Measurements from ENCODE around the gene SORCS3. TPM values are rescaled to one million over a fixed set of nuclear protein-coding genes. Genes with fewer than 3 reads are reported as not detected.

SORCS3 gene
- total and polyA plus RNA-seq, 2 of the 4 experiments (the other 2 are of a cell fraction) = not detected

DNA sequence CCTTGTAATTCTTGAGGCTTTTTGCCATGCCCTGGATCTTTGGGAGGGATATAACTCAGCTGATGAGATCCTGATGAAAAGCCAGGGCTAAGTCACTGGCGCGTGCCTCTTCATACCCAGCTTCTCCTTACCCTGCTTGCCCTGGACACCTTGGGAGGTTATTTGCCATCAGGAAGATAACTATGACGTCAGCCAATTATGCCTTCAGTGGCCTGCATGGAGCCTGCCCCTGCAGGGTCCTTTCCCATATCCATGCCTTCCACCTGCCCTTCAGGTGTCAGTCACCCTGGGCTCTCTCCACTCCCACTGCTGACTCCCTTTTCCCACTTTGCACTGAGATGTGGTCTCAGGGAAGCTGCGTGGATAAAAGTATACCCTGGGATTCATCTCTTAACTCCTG lies 520.1 kb downstream of the SORCS3 start:
- H4K20me1 ChIP-seq (ENCODE audit: insufficient read depth, low read length) = no peaks in the 10 kb centered on the region
- H4K8ac ChIP-seq (ENCODE audit: low read depth in 2 of 2, low read length in 2 of 2) = no peak overlapping the region
- no peaks in the 10 kb centered on the region for H3K4me1 ChIP-seq (ENCODE audit: control insufficient read depth, insufficient read depth, low read length)
- no peak overlapping the region for H2AK5ac ChIP-seq (ENCODE audit: low read depth, low read length)
- no peak overlapping the region for H3K4ac ChIP-seq (ENCODE audit: low read depth, low read length)
- no peak overlapping the region for H2BK120ac ChIP-seq (ENCODE audit: low read depth, low read length)
- TF ChIP-seq BHLHE40 (IDR thresholded peaks at IDR 0.05; ENCODE audit: low read depth, low read length) (no peak), RCOR1 (IDR thresholded peaks at IDR 0.05; ENCODE audit: insufficient replicate concordance, low read length) (no peak), NFE2L2 (IDR thresholded peaks at IDR 0.05; ENCODE audit: low read depth, low read length) (no peak), CHD1 (IDR thresholded peaks at IDR 0.05; ENCODE audit: low read depth, low read length) (no peak), MXI1 (IDR thresholded peaks at IDR 0.05; ENCODE audit: borderline replicate concordance, low read depth, low read length) (no peak), RAD21 (IDR thresholded peaks at IDR 0.05; ENCODE audit: low read length) (no peak), FOS (IDR thresholded peaks at IDR 0.05; ENCODE audit: low read depth, low read length) (no peak), RFX5 (IDR thresholded peaks at IDR 0.05; ENCODE audit: low read depth, low read length) (no peak), POLR2A (IDR thresholded peaks at IDR 0.05; ENCODE audit: low read depth, low read length) (no peak)
- no peak for DNase-seq
- in situ Hi-C loops (cut with MboI; ENCODE audit: low sequenced_read_pairs) (no loop called here), intact Hi-C loops (cut with micrococcal nuclease) (no loop called here), dilution Hi-C loops (cut with HindIII; ENCODE audit: low sequenced_read_pairs, unreplicated experiment) (no loop called here)
- no peak overlapping the region for H3K56ac ChIP-seq (ENCODE audit: extremely low read depth, insufficient read depth, low read length)
- WGBS, 2 experiments (ENCODE audit: extremely low coverage in 2 of 2, insufficient read length in 1 of 2) = 60% methylated on average over 1 of the region's 4 CpGs; no CpG with 5 or more reads in 1 of the 2 experiments
- H3K27me3 ChIP-seq (ENCODE audit: control insufficient read depth, insufficient read depth, low read length) = no peaks in the 10 kb centered on the region
- H3K18ac ChIP-seq (ENCODE audit: low read depth, low read length) = no peak overlapping the region
- no peak overlapping the region for H3K4me3 ChIP-seq (ENCODE audit: insufficient read depth, low read depth, low read length)
- no peak overlapping the region for H3K4me2 ChIP-seq (ENCODE audit: low read depth, low read length)
- POLR2A ChIA-PET (ENCODE audit: unreplicated experiment) = no interaction called here
- ATAC-seq (ENCODE audit: low read depth) = no peak
- H3K27ac ChIP-seq (ENCODE audit: insufficient read depth, low read length) = no peak overlapping the region
- CTCF ChIA-PET = no interaction called here
- no peak overlapping the region for H2BK5ac ChIP-seq (ENCODE audit: low read depth, low read length, poor library complexity, severe bottlenecking)
- H2BK20ac ChIP-seq (ENCODE audit: low read depth, low read length) = no peak overlapping the region
- no peak overlapping the region for H2BK15ac ChIP-seq (ENCODE audit: low read depth, low read length)
- H3K23ac ChIP-seq (ENCODE audit: low read depth, low read length) = no peak overlapping the region
- no peak overlapping the region for H2AFZ ChIP-seq (replicated peaks; ENCODE audit: low read length, poor library complexity)
- no peak overlapping the region for H4K5ac ChIP-seq (ENCODE audit: low read depth, low read length)
- peaks cover 12% of the 10 kb centered on the region for H3K9me3 ChIP-seq (ENCODE audit: control insufficient read depth, insufficient read depth, low read length)
- H3K36me3 ChIP-seq (ENCODE audit: control insufficient read depth, insufficient read depth, low read length) = no peaks in the 10 kb centered on the region
- no TSS peak for BruUV-seq (replicated peaks)
- H3K9me1 ChIP-seq (ENCODE audit: insufficient read depth, low read length) = no peaks in the 10 kb centered on the region
- no peak overlapping the region for H2AK9ac ChIP-seq (replicated peaks; ENCODE audit: low read depth, low read length, poor library complexity)
- no peak overlapping the region for H4K91ac ChIP-seq (ENCODE audit: insufficient read depth, low read depth, low read length)
- no peak overlapping the region for H3K14ac ChIP-seq (replicated peaks; ENCODE audit: low read depth, low read length)
- H3K9ac ChIP-seq (ENCODE audit: low read depth, low read length) = no peak overlapping the region
- no peaks in the 10 kb centered on the region for H3K79me1 ChIP-seq (ENCODE audit: low read depth in 1 of 2, low read length in 2 of 2)

Measured in IMR-90 (cell line).